WTC11 (cell line): ENCODE data around the gene RNASE9. TPM values are rescaled to one million over a fixed set of nuclear protein-coding genes. Genes with fewer than 3 reads are reported as not detected.

Experiments used
- ATAC-seq: fragments of 200-7000 bp; cut with Tn5 transposase; 2 replicates; pipeline ENCODE4 v1.10.0; 2021; ENCODE audit warnings: mild to moderate bottlenecking, moderate library complexity
- CTCF ChIA-PET: fragments of 300-600 bp; sonication (Branson Sonifier 250); formaldehyde crosslinking; loops from one replicate; lab custom pipeline; 2021; ENCODE audit warnings: antibody characterized with exemption; lab: Charles Lee
- POLR2A ChIA-PET: fragments of 350-600 bp; sonication (Branson Sonifier 250); formaldehyde crosslinking; loops from one replicate; lab custom pipeline; 2021; ENCODE audit warnings: antibody characterized with exemption; lab: Charles Lee
- DNase-seq: peaks from one replicate; pipeline ENCODE4 v3.0.0; 2021; ENCODE audit warnings: low spot score
- H3K27ac Mint-ChIP-seq: 2 replicates; pipeline ENCODE4 v1.8.0; 2021; ENCODE audit warnings: mixed read lengths
- H3K27me3 Mint-ChIP-seq: 2 replicates; pipeline ENCODE4 v1.8.0; 2021; ENCODE audit warnings: low read depth, mild to moderate bottlenecking, moderate library complexity, mixed read lengths
- H3K36me3 Mint-ChIP-seq: 2 replicates; pipeline ENCODE4 v1.8.0; 2021; ENCODE audit warnings: mixed read lengths
- H3K4me1 Mint-ChIP-seq: 2 replicates; pipeline ENCODE4 v1.8.0; 2022; ENCODE audit warnings: mixed read lengths
- H3K4me3 Mint-ChIP-seq: 2 replicates; pipeline ENCODE4 v1.8.0; 2021; ENCODE audit warnings: mild to moderate bottlenecking, moderate library complexity, mixed read lengths
- H3K9me3 Mint-ChIP-seq: 2 replicates; pipeline ENCODE4 v1.8.0; 2021; ENCODE audit warnings: mixed read lengths
- CREB1 ChIP-seq: sonication (generic); formaldehyde crosslinking; IDR thresholded peaks from 2 replicates; pipeline ENCODE4 v1.8.0; 2023; ENCODE audit warnings: mild to moderate bottlenecking, missing genetic modification reagents
- CREM ChIP-seq: sonication (generic); formaldehyde crosslinking; IDR thresholded peaks from 2 replicates; pipeline ENCODE4 v1.8.1; 2022; ENCODE audit warnings: mild to moderate bottlenecking, missing genetic modification reagents, moderate library complexity
- GABPB1 ChIP-seq: sonication (generic); formaldehyde crosslinking; IDR thresholded peaks from 2 replicates; pipeline ENCODE4 v1.8.1; 2023; ENCODE audit warnings: mild to moderate bottlenecking, missing genetic modification reagents
- GTF2I ChIP-seq: fragments of 250-450 bp; sonication (Bioruptor Pico); conservative IDR thresholded peaks from 2 replicates; pipeline ENCODE4 v1.4.0; 2021; ENCODE audit warnings: mild to moderate bottlenecking
- HMGA2 ChIP-seq: fragments of 250-450 bp; sonication (Bioruptor Pico); IDR thresholded peaks from 2 replicates; pipeline ENCODE4 v1.4.0; 2021; ENCODE audit warnings: mild to moderate bottlenecking, moderate library complexity
- IRF2 ChIP-seq: sonication (generic); formaldehyde crosslinking; IDR thresholded peaks from 2 replicates; pipeline ENCODE4 v1.8.0; 2022; ENCODE audit warnings: low read depth, missing genetic modification reagents, borderline replicate concordance
- NFATC4 ChIP-seq: fragments of 250-450 bp; sonication (Bioruptor Pico); IDR thresholded peaks from 2 replicates; pipeline ENCODE4 v1.9.0; 2021; ENCODE audit warnings: mild to moderate bottlenecking
- NFE2L1 ChIP-seq: sonication (generic); formaldehyde crosslinking; IDR thresholded peaks from 2 replicates; pipeline ENCODE4 v1.8.1; 2023; ENCODE audit warnings: missing genetic modification reagents
- NFYB ChIP-seq: sonication (generic); formaldehyde crosslinking; conservative IDR thresholded peaks from 2 replicates; pipeline ENCODE4 v1.8.0; 2022; ENCODE audit warnings: low read depth, missing genetic modification reagents
- PRRX2 ChIP-seq: fragments of 250-450 bp; sonication (Bioruptor Pico); IDR thresholded peaks from 2 replicates; pipeline ENCODE4 v1.8.0; 2021; ENCODE audit warnings: mild to moderate bottlenecking
- RORB ChIP-seq: fragments of 250-450 bp; sonication (Bioruptor Pico); IDR thresholded peaks from 2 replicates; pipeline ENCODE4 v1.9.0; 2021; ENCODE audit warnings: mild to moderate bottlenecking
- SP1 ChIP-seq: sonication (generic); formaldehyde crosslinking; conservative IDR thresholded peaks from 2 replicates; pipeline ENCODE4 v1.8.1; 2022; ENCODE audit warnings: missing genetic modification reagents
- ZNF121 ChIP-seq: sonication (generic); formaldehyde crosslinking; IDR thresholded peaks from 2 replicates; pipeline ENCODE4 v1.8.0; 2023; ENCODE audit warnings: missing genetic modification reagents
- ZNF396 ChIP-seq: fragments of 250-450 bp; sonication (Bioruptor Pico); IDR thresholded peaks from 2 replicates; pipeline ENCODE4 v1.8.0; 2021; ENCODE audit warnings: mild to moderate bottlenecking, moderate library complexity, borderline replicate concordance
- ZNF416 ChIP-seq: fragments of 250-450 bp; sonication (Bioruptor Pico); IDR thresholded peaks from 2 replicates; pipeline ENCODE4 v1.9.0; 2021; ENCODE audit warnings: mild to moderate bottlenecking, inconsistent platforms
- total RNA-seq: library from RNA; stranded (reverse); gene quantifications from 3 replicates; pipeline ENCODE4 v1.2.3, GENCODE V29; 2021
- TF ChIP-seq, protein P1 (sequence below): sonication (generic); formaldehyde crosslinking; IDR thresholded peaks from 2 replicates; pipeline ENCODE4 v1.8.1; 2023; ENCODE audit warnings: mild to moderate bottlenecking, missing genetic modification reagents, borderline replicate concordance
- TF ChIP-seq, protein P2 (sequence below): sonication (generic); formaldehyde crosslinking; IDR thresholded peaks from 2 replicates; pipeline ENCODE4 v1.8.1; 2022; ENCODE audit warnings: mild to moderate bottlenecking, moderate library complexity, missing genetic modification reagents
- TF ChIP-seq, protein P3 (sequence below): sonication (generic); formaldehyde crosslinking; IDR thresholded peaks from 2 replicates; pipeline ENCODE4 v1.8.0; 2022; ENCODE audit warnings: mild to moderate bottlenecking, missing genetic modification reagents
- TF ChIP-seq, protein P4 (sequence below): sonication (generic); formaldehyde crosslinking; IDR thresholded peaks from 2 replicates; pipeline ENCODE4 v1.8.1; 2022; ENCODE audit warnings: mild to moderate bottlenecking, missing genetic modification reagents, moderate library complexity, borderline replicate concordance
- TF ChIP-seq, protein P5 (sequence below): sonication (generic); formaldehyde crosslinking; IDR thresholded peaks from 2 replicates; pipeline ENCODE4 v1.8.0; 2022; ENCODE audit warnings: mild to moderate bottlenecking, missing genetic modification reagents
- TF ChIP-seq, protein P6 (sequence below): fragments of 250-450 bp; sonication (Bioruptor Pico); IDR thresholded peaks from 2 replicates; pipeline ENCODE4 v1.9.0; 2021; ENCODE audit warnings: mild to moderate bottlenecking, borderline replicate concordance
- TF ChIP-seq, protein P7 (sequence below): fragments of 250-450 bp; sonication (Bioruptor Pico); IDR thresholded peaks from 2 replicates; pipeline ENCODE4 v1.9.0; 2021; ENCODE audit warnings: moderate library complexity, mild to moderate bottlenecking, inconsistent platforms, borderline replicate concordance
- TF ChIP-seq, protein P8 (sequence below): sonication (generic); formaldehyde crosslinking; IDR thresholded peaks from 2 replicates; pipeline ENCODE4 v1.8.1; 2023; ENCODE audit warnings: mild to moderate bottlenecking, missing genetic modification reagents, moderate library complexity

Gene RNASE9
- total RNA-seq, 1 experiment from 2014 or later, result not detected

DNA sequence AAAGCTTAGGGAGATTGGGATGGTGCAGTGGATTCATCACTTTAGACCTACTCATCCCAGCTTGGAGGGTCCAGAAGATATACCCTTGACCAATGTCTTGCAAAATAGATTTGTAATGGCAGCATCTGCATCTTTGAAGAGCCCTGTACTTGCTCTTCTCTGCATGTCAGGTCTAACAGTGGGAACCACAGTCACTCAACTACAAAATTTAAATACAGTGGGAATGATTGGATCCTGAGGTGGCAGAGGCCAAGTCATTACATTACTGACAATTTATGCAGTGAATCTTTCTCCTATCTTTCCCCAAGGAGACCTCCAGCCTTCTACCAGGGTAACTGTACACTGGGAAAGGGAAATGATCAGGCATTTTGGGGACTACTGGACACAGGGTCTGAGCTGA is 8.2 kb upstream of the RNASE9 start (continued):
- TF ChIP-seq, protein P1, sequence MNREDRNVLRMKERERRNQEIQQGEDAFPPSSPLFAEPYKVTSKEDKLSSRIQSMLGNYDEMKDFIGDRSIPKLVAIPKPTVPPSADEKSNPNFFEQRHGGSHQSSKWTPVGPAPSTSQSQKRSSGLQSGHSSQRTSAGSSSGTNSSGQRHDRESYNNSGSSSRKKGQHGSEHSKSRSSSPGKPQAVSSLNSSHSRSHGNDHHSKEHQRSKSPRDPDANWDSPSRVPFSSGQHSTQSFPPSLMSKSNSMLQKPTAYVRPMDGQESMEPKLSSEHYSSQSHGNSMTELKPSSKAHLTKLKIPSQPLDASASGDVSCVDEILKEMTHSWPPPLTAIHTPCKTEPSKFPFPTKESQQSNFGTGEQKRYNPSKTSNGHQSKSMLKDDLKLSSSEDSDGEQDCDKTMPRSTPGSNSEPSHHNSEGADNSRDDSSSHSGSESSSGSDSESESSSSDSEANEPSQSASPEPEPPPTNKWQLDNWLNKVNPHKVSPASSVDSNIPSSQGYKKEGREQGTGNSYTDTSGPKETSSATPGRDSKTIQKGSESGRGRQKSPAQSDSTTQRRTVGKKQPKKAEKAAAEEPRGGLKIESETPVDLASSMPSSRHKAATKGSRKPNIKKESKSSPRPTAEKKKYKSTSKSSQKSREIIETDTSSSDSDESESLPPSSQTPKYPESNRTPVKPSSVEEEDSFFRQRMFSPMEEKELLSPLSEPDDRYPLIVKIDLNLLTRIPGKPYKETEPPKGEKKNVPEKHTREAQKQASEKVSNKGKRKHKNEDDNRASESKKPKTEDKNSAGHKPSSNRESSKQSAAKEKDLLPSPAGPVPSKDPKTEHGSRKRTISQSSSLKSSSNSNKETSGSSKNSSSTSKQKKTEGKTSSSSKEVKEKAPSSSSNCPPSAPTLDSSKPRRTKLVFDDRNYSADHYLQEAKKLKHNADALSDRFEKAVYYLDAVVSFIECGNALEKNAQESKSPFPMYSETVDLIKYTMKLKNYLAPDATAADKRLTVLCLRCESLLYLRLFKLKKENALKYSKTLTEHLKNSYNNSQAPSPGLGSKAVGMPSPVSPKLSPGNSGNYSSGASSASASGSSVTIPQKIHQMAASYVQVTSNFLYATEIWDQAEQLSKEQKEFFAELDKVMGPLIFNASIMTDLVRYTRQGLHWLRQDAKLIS (CRISPR knock-in tag), result no peak
- no peak for TF ChIP-seq PRRX2 (CRISPR knock-in tag)
- TF ChIP-seq, protein P2, sequence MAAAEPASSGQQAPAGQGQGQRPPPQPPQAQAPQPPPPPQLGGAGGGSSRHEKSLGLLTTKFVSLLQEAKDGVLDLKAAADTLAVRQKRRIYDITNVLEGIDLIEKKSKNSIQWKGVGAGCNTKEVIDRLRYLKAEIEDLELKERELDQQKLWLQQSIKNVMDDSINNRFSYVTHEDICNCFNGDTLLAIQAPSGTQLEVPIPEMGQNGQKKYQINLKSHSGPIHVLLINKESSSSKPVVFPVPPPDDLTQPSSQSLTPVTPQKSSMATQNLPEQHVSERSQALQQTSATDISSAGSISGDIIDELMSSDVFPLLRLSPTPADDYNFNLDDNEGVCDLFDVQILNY (CRISPR knock-in tag), result no peak
- TF ChIP-seq, protein P3, sequence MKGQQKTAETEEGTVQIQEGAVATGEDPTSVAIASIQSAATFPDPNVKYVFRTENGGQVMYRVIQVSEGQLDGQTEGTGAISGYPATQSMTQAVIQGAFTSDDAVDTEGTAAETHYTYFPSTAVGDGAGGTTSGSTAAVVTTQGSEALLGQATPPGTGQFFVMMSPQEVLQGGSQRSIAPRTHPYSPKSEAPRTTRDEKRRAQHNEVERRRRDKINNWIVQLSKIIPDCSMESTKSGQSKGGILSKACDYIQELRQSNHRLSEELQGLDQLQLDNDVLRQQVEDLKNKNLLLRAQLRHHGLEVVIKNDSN (CRISPR knock-in tag), result no peak
- no peak for TF ChIP-seq CREB1 (CRISPR knock-in tag)
- no peak for TF ChIP-seq GABPB1
- TF ChIP-seq ZNF396 (CRISPR knock-in tag), result no peak
- TF ChIP-seq, protein P4, sequence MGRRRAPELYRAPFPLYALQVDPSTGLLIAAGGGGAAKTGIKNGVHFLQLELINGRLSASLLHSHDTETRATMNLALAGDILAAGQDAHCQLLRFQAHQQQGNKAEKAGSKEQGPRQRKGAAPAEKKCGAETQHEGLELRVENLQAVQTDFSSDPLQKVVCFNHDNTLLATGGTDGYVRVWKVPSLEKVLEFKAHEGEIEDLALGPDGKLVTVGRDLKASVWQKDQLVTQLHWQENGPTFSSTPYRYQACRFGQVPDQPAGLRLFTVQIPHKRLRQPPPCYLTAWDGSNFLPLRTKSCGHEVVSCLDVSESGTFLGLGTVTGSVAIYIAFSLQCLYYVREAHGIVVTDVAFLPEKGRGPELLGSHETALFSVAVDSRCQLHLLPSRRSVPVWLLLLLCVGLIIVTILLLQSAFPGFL (CRISPR knock-in tag), result no peak

DNA sequence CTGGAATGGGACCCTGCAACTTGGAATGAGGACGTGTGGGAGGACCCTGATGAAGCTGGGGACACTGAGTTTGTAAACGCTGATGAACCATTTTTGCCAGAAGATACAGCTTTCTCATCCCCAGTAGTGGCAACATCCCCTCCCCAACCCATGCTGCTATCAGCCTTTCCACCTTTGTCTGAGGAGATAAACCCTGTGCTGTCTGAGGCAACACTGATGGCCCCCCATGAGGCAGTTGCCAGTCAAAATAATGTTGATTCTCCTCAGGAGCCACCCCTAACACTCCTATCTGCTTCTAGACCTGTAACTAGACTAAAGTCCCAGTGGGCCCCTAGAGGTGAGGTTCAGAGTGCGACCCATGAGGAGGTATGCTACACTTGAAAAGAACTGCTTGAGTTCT is 7.5 kb upstream of the RNASE9 start:
- peaks cover 38% of the 10 kb centered on the region for H3K36me3 Mint-ChIP-seq
- H3K9me3 Mint-ChIP-seq, result peaks cover 48% of the 10 kb centered on the region
- no peak overlapping the region for H3K27ac Mint-ChIP-seq
- ChIA-PET CTCF (no interaction called here), POLR2A (no interaction called here)
- peaks cover 41% of the 10 kb centered on the region for H3K4me1 Mint-ChIP-seq
- ATAC-seq (no peak), DNase-seq (no peak)
- no peak overlapping the region for H3K4me3 Mint-ChIP-seq
- no peaks in the 10 kb centered on the region for H3K27me3 Mint-ChIP-seq
- TF ChIP-seq HMGA2 (CRISPR knock-in tag), result no peak
- no peak for TF ChIP-seq RORB (CRISPR knock-in tag)
- no peak for TF ChIP-seq ZNF416
- no peak for TF ChIP-seq SP1 (CRISPR knock-in tag)
- no peak for TF ChIP-seq ZNF121 (CRISPR knock-in tag)
- TF ChIP-seq GTF2I (CRISPR knock-in tag), result no peak
- TF ChIP-seq IRF2 (CRISPR knock-in tag), result no peak
- TF ChIP-seq, protein P5, sequence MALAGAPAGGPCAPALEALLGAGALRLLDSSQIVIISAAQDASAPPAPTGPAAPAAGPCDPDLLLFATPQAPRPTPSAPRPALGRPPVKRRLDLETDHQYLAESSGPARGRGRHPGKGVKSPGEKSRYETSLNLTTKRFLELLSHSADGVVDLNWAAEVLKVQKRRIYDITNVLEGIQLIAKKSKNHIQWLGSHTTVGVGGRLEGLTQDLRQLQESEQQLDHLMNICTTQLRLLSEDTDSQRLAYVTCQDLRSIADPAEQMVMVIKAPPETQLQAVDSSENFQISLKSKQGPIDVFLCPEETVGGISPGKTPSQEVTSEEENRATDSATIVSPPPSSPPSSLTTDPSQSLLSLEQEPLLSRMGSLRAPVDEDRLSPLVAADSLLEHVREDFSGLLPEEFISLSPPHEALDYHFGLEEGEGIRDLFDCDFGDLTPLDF, result no peak
- TF ChIP-seq, protein P6, sequence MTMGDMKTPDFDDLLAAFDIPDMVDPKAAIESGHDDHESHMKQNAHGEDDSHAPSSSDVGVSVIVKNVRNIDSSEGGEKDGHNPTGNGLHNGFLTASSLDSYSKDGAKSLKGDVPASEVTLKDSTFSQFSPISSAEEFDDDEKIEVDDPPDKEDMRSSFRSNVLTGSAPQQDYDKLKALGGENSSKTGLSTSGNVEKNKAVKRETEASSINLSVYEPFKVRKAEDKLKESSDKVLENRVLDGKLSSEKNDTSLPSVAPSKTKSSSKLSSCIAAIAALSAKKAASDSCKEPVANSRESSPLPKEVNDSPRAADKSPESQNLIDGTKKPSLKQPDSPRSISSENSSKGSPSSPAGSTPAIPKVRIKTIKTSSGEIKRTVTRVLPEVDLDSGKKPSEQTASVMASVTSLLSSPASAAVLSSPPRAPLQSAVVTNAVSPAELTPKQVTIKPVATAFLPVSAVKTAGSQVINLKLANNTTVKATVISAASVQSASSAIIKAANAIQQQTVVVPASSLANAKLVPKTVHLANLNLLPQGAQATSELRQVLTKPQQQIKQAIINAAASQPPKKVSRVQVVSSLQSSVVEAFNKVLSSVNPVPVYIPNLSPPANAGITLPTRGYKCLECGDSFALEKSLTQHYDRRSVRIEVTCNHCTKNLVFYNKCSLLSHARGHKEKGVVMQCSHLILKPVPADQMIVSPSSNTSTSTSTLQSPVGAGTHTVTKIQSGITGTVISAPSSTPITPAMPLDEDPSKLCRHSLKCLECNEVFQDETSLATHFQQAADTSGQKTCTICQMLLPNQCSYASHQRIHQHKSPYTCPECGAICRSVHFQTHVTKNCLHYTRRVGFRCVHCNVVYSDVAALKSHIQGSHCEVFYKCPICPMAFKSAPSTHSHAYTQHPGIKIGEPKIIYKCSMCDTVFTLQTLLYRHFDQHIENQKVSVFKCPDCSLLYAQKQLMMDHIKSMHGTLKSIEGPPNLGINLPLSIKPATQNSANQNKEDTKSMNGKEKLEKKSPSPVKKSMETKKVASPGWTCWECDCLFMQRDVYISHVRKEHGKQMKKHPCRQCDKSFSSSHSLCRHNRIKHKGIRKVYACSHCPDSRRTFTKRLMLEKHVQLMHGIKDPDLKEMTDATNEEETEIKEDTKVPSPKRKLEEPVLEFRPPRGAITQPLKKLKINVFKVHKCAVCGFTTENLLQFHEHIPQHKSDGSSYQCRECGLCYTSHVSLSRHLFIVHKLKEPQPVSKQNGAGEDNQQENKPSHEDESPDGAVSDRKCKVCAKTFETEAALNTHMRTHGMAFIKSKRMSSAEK (CRISPR knock-in tag), result no peak
- TF ChIP-seq NFE2L1 (CRISPR knock-in tag), result no peak
- TF ChIP-seq, protein P7, sequence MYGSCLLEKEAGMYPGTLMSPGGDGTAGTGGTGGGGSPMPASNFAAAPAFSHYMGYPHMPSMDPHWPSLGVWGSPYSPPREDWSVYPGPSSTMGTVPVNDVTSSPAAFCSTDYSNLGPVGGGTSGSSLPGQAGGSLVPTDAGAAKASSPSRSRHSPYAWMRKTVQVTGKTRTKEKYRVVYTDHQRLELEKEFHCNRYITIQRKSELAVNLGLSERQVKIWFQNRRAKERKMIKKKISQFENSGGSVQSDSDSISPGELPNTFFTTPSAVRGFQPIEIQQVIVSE (CRISPR knock-in tag), result no peak
- TF ChIP-seq NFYB (CRISPR knock-in tag), result no peak
- TF ChIP-seq CREM (CRISPR knock-in tag), result no peak
- no peak for TF ChIP-seq NFATC4
- TF ChIP-seq, protein P8, sequence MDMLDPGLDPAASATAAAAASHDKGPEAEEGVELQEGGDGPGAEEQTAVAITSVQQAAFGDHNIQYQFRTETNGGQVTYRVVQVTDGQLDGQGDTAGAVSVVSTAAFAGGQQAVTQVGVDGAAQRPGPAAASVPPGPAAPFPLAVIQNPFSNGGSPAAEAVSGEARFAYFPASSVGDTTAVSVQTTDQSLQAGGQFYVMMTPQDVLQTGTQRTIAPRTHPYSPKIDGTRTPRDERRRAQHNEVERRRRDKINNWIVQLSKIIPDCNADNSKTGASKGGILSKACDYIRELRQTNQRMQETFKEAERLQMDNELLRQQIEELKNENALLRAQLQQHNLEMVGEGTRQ (CRISPR knock-in tag), result no peak
